Stimulated activated CD8-positive, alpha-beta memory T cell treated with anti-CD3 and anti-CD28 coated beads, Interleukin-4, amount 100 ng/mL, for 48 hours (primary cell): ENCODE results near the gene TMTC1.

ENCODE experiments used
- DNase-seq: peaks from one replicate; pipeline ENCODE4 v3.0.0-alpha.2; 2020

The TMTC1 gene

DNA sequence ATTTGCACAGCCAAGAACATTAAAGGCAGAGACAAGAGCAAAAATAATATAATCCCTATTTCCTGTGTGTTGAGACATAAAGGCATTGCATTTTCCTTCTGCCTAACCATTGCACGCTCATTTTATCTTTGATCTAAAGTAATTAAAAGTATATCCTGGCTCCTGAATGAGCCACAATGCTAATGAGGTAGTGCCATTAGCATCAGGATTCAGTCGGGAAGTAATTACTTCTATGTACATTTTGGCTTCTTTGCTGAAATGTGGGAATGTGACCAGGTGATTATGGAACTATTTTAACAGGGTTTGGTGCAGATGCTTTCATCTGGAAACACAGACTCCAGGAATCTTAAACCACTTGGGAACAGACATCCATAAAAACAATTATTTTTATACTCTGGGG is 77.4 kb downstream of the TMTC1 start:
- no peak for DNase-seq

DNA sequence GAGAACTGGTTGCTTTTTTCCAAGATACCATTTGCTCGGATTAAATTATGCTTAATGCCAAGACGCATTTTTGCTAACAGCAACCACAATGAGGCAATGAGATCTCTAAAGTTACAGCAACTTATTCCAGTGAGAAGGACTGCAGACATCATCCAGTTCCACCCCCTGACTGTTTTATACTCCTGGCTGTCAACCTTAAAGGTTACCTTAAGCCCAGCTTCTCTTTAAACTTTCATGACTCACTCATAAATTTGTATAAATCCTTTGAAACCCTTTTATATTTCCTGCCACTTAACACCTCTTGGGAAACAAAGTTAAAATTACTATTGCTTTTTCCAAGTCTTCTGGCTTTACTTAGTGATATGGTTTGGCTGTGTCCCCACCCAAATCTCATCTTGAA is 80.2 kb downstream of the TMTC1 start:
- no peak for DNase-seq

DNA sequence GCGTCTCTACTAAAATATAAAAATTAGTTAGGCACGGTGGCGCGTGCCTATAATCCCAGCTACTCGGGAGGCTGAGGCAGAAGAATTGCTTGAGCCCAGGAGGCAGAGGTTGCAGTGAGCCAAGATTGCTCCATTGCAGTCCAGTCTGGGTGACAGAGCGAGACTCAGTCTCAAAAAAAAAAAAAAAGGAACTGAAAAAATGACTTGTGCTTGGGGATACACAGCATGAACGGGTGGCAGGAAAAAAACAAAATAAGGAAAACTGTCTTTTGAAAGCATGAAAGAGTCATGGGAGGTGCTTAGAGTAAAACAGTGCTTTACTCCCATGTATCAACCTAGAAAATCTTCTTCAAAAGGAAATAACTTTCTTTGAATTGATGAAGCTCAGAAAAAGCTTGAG is 80.8 kb downstream of the TMTC1 start:
- DNase-seq = no peak

DNA sequence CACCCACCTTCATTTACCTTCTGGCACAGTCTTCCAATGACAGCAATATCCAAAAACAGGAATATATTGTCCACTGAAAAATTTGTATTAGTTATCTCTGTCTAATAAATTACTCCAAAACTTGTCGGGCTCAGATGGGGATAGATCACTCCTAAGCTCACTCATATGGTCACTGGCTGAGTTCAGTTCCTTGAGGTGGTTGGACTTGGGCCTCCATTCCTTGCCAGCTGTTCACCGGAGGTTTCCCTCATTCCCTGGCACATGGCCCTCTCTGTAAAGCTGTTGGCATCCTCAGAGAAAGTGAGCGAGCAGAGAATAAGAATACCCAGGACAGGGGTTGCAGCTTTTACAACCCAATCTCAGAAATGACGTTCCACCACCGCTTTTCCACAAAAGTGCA is 81.5 kb downstream of the TMTC1 start:
- no peak for DNase-seq

DNA sequence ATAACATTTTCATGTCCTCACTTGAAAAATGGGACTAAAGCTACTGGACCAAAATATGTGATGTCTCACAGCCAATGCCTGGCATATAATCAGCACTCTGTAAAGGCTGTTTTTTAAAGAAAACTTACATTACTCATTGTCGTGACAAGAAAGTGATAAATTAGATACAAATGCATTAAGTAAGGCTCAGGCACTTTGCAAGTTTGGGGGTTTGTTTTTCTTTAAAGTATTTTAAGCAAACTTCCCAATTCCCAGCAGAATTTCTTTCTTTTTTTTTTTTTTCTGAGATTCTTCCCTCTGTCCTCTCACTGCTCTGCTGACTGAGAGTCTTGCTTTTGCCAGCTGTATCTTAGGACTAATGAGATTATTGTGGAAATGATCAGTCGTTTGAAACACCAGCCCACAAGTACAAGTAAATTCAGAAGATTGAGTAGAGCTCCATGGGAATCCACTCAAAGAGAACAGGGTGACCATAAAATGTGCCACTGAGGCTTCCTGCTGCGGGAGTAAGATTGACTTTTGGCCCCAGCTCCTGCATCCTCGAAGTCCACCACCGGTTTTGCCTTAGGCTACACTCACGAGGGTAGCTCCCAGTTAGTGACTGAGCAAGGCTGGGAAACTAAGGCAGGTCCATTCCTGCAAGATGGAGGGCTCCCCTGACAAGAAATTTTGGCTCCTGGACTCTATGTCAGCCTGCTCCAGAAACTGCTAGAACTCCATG is 82.8 kb downstream of the TMTC1 start:
- no peak for DNase-seq

DNA sequence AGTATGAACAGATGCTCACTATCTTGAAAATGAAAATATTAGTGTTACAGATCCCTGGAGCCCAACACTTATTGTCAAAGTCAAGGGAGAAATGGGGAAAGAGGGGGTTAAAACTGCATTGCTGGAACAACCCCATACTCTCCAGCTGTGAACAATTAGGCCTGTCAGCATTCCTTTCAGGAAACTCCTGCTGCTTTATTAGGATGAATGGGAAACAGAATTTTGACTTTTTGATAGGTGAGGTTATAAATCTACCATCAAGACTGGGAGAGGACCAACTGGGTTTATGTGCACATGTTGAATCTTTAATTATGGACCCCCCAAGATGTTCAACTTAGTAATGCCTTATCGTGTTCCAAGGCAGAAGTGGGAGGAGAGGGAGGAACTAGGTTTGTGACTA is 85.0 kb downstream of the TMTC1 start:
- no peak for DNase-seq

DNA sequence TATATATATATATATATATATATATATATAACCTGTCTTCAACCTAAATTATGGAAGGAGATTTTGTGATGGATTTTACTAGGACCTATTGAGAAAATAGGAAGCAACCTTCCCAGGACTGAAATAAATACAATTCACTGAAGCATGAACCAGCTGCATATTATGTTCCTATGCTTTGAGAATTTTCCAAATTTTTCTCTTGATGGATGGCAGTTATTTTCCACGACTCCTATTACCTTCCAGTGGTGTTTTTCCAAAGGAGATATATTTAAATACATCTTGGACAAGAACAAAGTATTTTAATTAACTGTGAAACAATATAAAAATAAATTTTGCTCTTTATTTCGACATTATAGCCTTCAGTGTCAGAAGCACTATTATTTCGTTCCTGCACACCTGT is 87.9 kb downstream of the TMTC1 start:
- no peak for DNase-seq

DNA sequence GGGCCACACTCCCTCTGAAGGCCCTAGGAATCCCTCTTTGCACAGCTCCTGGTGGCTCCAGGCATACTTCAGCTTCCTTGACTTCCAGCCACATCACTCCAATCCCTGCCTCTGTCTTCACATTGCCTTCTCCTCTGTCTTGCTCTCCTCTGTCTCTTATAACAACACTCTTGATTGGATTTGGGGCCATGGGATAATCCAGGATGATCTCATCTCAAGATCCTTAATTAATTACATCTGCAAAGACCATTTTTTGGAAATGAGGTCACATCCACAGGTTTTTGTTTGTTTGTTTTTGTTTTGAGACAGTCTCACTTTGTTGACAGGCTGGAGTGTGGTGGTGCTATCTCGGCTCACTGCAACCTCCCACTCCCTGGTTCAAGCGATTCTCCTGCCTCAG is 88.7 kb downstream of the TMTC1 start:
- DNase-seq = no peak

DNA sequence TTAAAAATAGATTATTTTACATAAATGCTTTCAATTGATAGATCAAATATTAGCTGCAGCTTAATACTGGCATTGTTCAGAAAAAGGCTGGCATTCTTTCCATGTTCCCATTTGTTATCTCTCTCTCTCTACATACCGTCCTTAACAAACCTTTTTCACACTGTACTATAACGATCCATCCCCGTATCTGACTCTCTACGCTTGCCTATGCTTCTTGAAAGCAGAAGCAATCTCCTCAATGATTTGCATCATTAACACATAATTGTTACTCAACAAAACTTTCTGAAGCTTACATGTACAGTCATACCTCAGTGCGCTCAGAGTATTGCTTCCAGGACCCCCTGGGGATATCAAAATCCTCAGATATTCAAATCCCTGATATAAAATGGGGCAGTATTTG is 89.7 kb downstream of the TMTC1 start:
- DNase-seq = no peak

DNA sequence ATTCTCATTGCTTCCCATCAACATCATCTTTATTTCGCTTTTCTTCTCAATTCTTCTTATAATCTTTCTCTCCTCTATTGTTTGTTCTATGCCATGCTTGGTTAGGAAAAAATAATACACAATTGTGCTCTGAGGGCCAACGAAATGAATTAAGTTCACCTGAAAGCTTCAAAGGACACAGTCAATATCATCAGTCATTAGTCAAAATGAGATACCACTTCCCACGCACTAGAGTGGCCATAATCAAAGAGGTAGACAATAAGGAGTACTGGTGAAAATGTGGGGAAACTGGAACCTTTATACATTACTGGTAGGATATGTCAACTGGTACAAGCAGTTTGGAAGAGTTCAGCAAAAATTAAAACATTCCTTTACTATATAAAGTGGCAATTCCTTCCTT is 91.5 kb downstream of the TMTC1 start:
- no peak for DNase-seq

DNA sequence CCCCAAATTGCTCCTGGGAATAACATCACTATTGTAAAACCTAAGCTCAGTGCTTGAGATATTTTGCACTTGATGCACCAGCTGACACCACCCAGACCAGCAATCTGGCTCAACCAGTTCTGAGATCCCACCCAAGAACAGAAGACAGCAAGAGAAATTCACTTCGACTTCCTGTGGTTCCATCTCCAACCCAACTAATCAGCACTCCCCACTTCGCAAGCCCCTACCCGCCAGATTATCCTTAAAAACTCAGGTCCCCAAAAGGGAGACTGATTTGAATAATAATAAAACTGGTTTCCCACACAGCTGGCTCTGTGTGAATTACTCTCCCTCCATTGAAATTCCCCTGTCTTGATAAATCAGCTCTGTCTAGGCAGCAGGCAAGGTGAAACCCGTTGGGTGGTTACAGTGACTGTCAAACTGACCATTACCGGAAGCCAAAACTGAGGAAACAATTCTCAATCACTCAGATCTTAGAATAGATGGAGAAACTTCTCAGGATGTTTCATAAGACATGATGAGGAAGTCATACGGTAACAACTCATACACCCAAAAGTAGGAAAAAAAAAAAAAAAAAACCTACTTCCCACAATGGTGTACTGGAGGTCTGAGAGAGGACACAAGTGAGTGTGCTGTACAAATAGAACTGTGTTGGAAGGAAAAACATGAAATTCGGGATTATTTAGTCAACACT is 92.4 kb downstream of the TMTC1 start:
- no peak for DNase-seq

DNA sequence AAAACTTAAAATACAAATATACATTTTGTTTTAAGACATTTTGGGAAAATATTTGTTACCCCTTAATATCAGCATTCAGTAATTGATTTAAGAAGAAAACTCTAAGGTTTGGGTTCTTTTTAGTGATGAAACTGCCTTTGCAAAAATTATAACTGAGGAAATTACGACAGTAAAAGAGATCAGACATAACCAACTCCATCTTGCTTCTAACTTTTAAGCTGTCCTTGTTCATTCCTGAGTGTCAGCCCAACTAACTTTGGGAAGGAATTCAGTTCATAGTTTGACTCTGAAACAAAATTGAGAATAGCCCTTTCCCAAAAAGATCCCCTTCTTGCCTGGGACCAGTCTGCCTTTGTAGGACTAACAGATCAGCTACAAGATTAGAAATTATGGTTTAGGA is 93.0 kb downstream of the TMTC1 start:
- DNase-seq = no peak

DNA sequence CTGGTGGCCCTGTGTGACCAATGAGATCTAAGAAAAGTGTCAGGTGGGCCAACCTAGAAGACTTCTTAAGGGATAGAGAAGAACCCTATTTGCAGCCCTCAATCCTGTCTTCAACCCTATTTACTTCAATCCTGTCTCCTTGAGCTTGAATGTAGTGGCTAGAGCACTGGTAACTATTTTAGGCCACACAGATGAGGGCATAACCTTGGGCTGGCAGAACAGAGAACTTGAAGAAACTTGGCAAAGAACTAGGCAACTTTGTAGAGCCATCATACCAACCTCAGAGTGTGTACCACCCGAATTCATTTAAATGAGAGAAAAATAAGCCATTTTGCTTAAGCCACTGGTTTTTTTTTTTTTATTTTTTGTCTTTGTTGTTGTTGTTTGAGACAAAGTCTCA is 94.8 kb downstream of the TMTC1 start:
- DNase-seq = no peak

DNA sequence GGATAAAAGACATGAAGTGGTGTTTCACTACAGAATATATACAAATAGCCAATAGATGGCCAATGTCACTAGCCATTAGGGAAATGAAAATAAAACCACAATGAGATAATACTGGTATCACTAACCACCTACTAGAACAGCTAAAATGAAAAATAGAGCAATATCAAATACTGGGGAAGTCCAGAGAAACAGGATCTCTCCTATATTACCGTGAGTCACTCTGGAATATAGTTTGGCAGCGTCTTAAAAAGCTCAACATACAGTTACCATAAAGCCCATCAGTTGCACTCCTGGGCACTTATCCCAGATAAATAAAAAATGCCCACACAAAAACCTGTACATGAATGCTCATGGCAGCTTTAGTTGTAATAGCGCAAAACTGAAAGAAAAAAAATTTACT is 101.7 kb downstream of the TMTC1 start:
- no peak for DNase-seq

DNA sequence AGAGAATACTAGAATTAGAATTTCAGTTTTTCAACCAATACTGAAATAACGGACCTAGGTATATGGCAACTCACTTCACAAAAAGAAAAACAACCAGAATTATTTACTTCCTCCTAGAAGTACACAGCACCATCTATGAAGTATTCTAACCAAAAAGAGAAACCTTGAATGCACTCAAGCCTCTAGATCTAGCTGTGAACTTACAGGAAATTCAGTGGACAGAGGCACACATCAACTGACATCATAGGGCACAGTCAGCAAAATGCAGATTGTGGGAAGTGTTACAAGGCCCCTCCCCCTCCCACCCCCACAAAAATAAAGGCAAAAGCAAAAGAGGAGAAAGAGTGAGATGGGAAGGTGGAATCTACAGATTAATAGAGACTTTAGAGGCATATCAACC is 102.4 kb downstream of the TMTC1 start:
- DNase-seq = no peak

DNA sequence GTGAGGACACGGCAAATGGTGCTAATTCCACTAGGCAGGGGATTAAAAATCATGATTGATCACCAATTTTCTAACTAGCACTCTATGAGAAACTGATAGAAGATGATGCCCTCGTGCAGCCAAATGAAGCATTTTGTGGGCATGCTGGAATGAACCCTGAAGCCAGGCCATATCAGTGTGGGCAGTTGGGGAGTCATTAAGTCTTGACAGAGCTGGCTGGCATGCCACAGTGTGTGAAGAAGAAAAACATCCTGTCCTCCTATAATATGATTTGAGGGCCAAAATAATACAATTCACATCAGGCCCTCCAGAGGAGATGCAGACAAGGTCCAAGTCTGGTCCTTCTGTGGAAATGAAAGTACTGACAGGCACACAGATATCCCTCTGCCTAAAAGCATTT is 107.1 kb downstream of the TMTC1 start:
- no peak for DNase-seq

DNA sequence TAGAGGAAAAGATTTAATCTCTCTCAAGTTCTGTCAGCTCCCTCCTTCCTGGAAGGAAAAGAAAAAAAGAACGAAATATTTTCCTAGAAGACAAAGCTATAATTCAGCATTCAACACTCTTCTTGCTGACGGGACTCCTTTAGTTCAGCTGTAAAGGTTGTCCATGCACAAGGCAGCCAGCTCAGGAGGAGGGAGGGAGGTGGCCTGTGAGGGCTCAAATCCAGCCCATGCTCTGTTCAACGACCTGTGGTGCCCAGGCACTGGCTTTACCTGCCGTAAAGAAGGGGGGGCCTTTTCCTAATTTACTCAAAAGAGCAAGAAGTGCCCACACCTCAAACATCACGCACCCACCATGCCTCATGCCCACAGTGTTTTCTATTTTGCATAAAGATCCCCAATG is 109.3 kb downstream of the TMTC1 start:
- no peak for DNase-seq

DNA sequence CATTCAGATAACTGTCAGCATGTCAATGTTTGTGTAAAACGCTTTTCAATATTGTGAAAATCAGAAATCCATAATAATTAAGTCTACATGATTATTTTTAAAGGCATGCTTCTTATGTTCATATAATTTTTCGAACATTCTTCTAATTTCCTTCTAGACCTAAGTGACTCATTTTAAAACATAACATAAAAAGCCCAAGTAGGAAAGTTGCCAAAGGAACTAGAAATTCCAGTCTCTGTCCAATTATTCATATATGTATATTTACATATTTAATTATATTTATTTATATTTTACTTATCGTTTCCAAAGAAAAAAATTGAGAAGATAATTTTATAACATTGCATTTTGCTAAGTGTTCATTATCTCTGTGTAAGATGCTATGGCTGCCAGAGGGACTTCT is 110.4 kb downstream of the TMTC1 start:
- DNase-seq = no peak

DNA sequence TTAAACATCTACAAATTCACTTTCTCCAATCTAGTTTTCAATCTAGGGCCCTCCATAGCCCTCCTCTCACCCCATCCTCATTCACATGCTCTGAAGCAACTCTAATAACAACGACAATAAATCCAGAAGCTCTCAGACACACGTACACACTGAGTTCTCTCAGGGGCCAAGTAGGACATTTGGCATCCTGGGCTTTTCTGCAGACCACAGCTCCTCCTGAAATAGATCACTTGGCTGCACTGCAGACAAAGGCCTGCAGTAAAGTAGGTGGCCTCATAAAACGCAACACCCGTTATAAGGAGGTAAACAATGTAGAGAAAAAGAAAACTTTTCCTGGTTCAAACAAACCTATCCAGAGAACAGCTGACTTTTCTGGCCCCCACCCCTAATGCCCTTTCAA is 111.2 kb downstream of the TMTC1 start:
- DNase-seq = no peak

DNA sequence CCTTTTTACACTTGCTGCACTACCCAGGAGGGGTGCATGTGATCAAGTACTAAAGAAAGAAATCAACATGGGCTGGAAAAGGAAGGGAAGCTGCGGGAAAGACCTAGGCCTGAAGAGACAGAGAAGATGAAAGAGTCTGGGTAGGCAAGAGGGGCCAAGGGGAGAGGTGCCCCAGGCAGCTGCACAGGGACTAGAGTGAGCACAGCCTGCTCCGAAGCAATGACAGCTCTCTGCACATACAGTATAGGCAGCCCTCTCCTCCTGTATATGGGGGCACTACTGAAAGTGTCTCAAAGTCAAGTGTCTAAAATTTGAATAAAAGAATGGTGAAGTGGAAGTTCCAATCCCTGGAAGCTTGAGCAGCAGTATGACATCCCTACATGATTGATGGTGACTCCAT is 112.0 kb downstream of the TMTC1 start:
- no peak for DNase-seq

DNA sequence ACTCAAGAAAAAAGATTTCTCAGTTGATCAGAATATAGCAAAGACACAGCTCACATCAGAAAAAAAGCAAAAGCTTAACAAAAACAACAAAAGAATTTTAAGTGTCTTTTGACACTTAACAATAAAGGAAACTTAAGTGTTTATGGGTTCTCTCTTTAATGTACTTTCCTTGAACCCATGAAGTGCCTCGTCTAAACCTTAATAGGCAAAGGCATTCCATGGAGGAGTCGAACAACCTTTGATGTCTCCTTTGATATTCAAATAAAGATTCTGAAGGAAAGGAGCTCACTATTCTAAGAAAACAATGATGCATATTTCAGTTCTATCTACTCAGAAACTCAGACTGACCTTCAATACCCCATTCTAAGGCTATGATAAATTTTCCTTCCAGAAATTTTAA is 116.7 kb downstream of the TMTC1 start:
- no peak for DNase-seq

DNA sequence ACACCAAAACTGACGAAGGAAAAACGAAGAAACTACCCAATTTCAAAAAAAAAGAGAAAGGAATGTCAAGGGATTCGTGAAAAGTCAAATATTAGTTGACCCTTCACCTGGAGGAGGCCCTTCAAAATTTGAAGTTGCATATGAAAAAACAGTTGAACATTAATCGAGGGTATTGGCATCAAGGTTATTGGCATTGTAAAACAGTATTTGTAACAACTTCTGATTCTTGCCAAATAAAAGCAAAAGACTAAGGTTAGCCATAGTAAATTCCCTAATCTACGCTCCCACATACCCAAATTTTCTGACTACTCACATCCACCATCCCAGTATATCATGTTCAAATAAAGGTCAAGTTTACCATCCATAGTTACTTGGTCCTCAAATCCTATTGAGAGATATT is 118.6 kb downstream of the TMTC1 start:
- no peak for DNase-seq

DNA sequence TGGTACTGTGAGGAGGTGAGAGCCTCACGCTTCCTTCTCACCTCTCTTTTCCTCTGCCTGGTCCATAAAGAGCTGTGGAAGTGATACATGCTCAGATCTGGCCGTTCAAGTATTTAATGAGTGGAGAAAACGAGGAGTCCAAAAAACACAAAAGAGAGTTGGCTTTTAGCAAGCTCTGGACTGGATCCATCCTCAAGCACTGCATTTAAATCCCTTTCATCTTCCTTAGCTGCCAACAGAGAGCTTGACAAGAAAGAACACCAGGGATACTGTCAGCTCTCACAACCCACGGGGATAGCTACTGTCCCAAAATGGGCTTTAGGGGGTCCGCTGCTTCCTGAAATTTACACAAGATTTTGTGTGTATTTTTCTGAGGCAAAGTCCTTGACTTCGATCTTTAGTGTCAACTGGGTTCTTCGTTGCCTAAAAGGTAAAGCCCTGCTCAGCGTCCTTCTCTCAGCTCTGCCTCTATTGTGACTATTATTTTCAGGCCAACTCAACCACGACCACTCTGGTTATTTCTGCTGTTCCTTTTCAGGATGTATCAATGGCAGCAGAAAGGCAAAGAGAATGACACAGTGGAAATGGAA is 120.9 kb downstream of the TMTC1 start:
- DNase-seq = no peak

DNA sequence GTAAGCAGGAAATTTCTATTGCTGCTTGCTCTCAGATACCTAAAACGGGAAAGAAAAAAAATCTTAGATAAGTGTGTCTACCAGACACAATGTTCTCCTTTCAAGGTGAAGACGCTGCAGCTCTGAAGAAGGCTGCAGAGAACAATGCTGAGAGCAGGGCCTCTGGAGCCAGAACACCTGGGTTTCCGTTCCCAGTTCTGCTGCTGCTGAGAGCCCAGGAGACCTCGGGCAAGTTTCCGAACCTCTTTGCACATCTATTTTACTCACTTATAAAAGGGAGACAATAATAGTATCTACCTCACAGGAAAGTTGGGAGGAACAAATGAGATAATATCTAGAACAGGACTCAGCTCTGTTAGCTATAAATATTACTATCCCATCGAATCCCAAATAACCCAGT is 122.9 kb downstream of the TMTC1 start:
- no peak for DNase-seq
